ENCODE data around the gene PDE4A. TPM values are rescaled to one million over a fixed set of nuclear protein-coding genes. Genes with fewer than 3 reads are reported as not detected.

PDE4A gene
- total RNA-seq, 1 donor: 7.0 TPM

GRCh38 chr19:10384580-10384979, 35.8 kb upstream of the PDE4A start:
- DNase-seq (ENCODE audit: low read depth): no peak
- no peak for TF ChIP-seq CTCF (IDR thresholded peaks at IDR 0.05; ENCODE audit: insufficient read depth, low read length)
- H3K4me3 ChIP-seq (ENCODE audit: low read depth, low read length): no peak overlapping the region

GRCh38 chr19:10388957-10389356, 31.4 kb upstream of the PDE4A start:
- H3K4me3 ChIP-seq (ENCODE audit: low read depth, low read length): no peak overlapping the region
- peak; percentile 85 for DNase-seq (ENCODE audit: low read depth)
- TF ChIP-seq CTCF (IDR thresholded peaks at IDR 0.05; ENCODE audit: insufficient read depth, low read length): peak; percentile 93

- no peak overlapping the region for H3K4me3 ChIP-seq (ENCODE audit: low read depth, low read length)
- DNase-seq (ENCODE audit: low read depth): no peak
- peak; percentile 14 for TF ChIP-seq CTCF (IDR thresholded peaks at IDR 0.05; ENCODE audit: insufficient read depth, low read length)
Observed at GRCh38 chr19:10389863-10390262, 30.5 kb upstream of the PDE4A start.

DNA sequence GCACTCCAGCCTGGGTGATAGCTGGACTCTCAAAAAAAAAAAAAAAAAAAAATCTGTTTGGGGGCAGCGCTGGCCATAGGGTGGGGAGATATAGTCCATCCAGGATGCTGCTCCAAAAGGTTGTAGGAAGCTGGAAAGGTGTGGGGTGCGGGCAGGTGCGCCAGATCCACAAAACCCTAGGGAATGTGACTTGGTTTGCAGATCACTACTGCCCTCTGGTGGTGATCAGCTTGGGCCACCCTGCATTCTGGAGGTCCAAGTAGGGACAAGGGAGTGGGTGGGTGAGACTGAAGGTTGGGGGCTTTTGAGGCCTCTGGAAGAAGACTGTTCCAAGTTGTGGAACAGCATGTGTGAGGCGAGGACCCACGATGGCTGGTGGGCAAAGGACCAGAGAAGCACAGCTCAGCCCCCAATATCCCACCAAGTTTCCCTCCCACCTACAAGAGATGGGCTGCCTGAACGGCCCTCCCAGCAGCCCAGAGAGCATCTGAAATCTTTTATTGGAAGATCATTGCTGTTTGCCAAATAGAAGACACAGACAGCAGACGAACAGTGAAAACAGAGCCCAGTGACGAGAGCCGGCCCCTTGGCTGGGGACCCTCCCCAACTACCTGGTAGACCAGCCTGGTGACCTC, 29.6 kb upstream of the PDE4A start:
- peak; percentile 80 for DNase-seq (ENCODE audit: low read depth)
- H3K4me3 ChIP-seq (ENCODE audit: low read depth, low read length): no peak overlapping the region
- peak; percentile 95 for TF ChIP-seq CTCF (IDR thresholded peaks at IDR 0.05; ENCODE audit: insufficient read depth, low read length)

DNA sequence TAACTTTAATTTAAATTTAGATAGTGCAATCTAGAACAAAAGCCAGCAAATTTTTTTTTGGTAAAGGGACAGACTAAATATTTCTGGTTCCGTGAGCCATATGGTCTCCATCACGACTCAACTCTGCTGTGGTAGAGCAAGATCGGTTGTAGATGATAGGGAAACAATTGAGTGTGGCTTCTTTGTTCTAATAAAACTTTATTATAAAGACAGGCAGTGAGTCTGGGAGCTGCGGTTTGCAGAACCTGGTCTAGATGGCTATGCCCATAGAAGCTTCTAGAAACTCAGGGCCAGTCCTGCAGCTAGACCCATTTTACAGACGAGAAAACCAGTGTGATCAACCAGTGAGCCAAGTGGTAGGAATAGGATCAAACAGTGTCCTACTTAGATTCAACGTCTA, 28.2 kb upstream of the PDE4A start:
- no peak for TF ChIP-seq CTCF (IDR thresholded peaks at IDR 0.05; ENCODE audit: insufficient read depth, low read length)
- H3K4me3 ChIP-seq (ENCODE audit: low read depth, low read length): no peak overlapping the region
- DNase-seq (ENCODE audit: low read depth): no peak

DNA sequence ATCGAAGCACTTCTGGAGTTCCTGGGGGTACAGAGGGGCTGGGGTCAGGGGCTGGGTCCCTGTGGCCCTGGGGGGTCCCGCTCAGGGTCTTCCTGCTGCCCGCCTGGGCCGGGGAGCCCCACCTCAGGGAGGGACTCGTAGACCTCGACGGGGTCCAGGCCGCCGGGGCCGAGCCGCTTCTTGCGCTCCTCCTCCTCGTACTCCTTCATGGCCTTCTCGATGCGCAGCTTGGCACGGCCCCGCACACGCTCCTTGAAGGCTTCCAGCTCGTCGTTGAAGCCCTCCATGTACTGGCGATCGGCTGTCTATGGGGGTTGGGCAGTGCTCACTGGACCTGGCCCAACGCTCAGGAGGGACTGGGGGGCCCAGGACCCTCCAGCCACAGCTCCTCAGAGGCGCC, 27.2 kb upstream of the PDE4A start:
- no peak for DNase-seq (ENCODE audit: low read depth)
- no peak for TF ChIP-seq CTCF (IDR thresholded peaks at IDR 0.05; ENCODE audit: insufficient read depth, low read length)
- no peak overlapping the region for H3K4me3 ChIP-seq (ENCODE audit: low read depth, low read length)

DNA sequence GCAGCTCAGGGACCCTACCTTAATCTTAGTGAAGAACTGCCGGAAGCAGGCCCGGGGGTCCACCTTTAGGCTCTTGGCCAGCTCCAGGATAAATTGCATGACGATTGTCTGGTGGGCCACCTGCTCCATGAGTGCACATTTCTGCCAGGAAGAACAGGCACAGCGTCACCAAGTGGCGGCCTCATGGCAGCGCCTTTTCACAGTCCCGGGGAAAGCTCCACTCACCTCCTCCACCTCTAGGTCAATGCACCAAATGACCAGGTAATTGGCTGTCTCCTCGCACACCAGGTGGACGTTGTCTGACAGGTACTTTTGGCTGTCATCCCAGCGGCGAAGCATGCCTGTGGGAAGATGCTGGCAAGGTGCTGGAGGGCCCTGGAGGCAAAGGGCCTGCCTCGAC, 25.3 kb upstream of the PDE4A start:
- TF ChIP-seq CTCF (IDR thresholded peaks at IDR 0.05; ENCODE audit: insufficient read depth, low read length): no peak
- no peak for DNase-seq (ENCODE audit: low read depth)
- no peak overlapping the region for H3K4me3 ChIP-seq (ENCODE audit: low read depth, low read length)

Measured in fibroblast of the aortic adventitia (primary cell).